Neural progenitor cell (in vitro differentiated cells): Measurements from ENCODE around the gene BBIP1. TPM values are rescaled to one million over a fixed set of nuclear protein-coding genes. Genes with fewer than 3 reads are reported as not detected.

ENCODE experiments used
- DNase-seq: peaks from one replicate; pipeline ENCODE4 v3.0.0-alpha.2; 2016; ENCODE audit warnings: low spot score
- H2AFZ ChIP-seq: fragments of 200-600 bp; sonication (generic); replicated peaks from 2 replicates; pipeline ENCODE4 v1.6.1; 2016; ENCODE audit warnings: antibody characterized with exemption
- H3F3A ChIP-seq: fragments of 200-600 bp; sonication (generic); 2 replicates; pipeline ENCODE4 v1.6.1; 2016; ENCODE audit warnings: antibody characterized with exemption, low read depth
- H3K27ac ChIP-seq: fragments of 200-600 bp; sonication (generic); 2 replicates; pipeline ENCODE4 v1.5.1; 2016; ENCODE audit warnings: mild to moderate bottlenecking
- H3K27me3 ChIP-seq: fragments of 200-600 bp; sonication (generic); 2 replicates; pipeline ENCODE4 v1.6.1; 2016; ENCODE audit warnings: mild to moderate bottlenecking, moderate library complexity
- H3K36me3 ChIP-seq: fragments of 200-600 bp; sonication (generic); 2 replicates; pipeline ENCODE4 v1.5.1; 2016
- H3K4me1 ChIP-seq: fragments of 200-600 bp; sonication (generic); 2 replicates; pipeline ENCODE4 v1.6.1; 2016; ENCODE audit warnings: mixed run types
- H3K4me2 ChIP-seq: fragments of 200-600 bp; sonication (generic); 2 replicates; pipeline ENCODE4 v1.6.1; 2016
- H3K4me3 ChIP-seq: fragments of 200-600 bp; sonication (generic); 2 replicates; pipeline ENCODE4 v1.5.1; 2016
- H3K79me2 ChIP-seq: fragments of 200-600 bp; sonication (generic); 2 replicates; pipeline ENCODE4 v1.6.1; 2016; ENCODE audit warnings: low read depth
- H3K9ac ChIP-seq: fragments of 200-600 bp; sonication (generic); 2 replicates; pipeline ENCODE4 v1.6.1; 2016
- H3K9me3 ChIP-seq: fragments of 200-600 bp; sonication (generic); 2 replicates; pipeline ENCODE4 v1.5.1; 2016; ENCODE audit warnings: low read depth
- H4K20me1 ChIP-seq: fragments of 200-600 bp; sonication (generic); 2 replicates; pipeline ENCODE4 v1.6.1; 2016; ENCODE audit warnings: low read depth
- H3K27ac Mint-ChIP-seq: 3 replicates; pipeline ENCODE4 v1.8.0; 2021; ENCODE audit warnings: mixed read lengths
- H3K27me3 Mint-ChIP-seq: 2 replicates; pipeline ENCODE4 v1.8.0; 2022; ENCODE audit warnings: low read depth, mild to moderate bottlenecking, inconsistent platforms, moderate library complexity, mixed read lengths; ENCODE audit not compliant: insufficient read depth
- H3K36me3 Mint-ChIP-seq: 3 replicates; pipeline ENCODE4 v1.8.0; 2021; ENCODE audit warnings: mixed read lengths
- H3K4me1 Mint-ChIP-seq: 3 replicates; pipeline ENCODE4 v1.8.0; 2021; ENCODE audit warnings: mixed read lengths
- H3K4me3 Mint-ChIP-seq: 3 replicates; pipeline ENCODE4 v1.8.0; 2021; ENCODE audit warnings: mild to moderate bottlenecking, moderate library complexity, mixed read lengths
- H3K9me3 Mint-ChIP-seq: 3 replicates; pipeline ENCODE4 v1.8.0; 2020; ENCODE audit warnings: mixed read lengths
- EZH2 ChIP-seq: fragments of 200-600 bp; sonication (generic); IDR thresholded peaks from 2 replicates; pipeline ENCODE4 v1.6.1; 2017; ENCODE audit warnings: antibody characterized with exemption, mild to moderate bottlenecking, moderate library complexity
- EZH2phosphoT487 ChIP-seq: fragments of 200-600 bp; sonication (generic); IDR thresholded peaks from 2 replicates; pipeline ENCODE4 v1.6.1; 2017; ENCODE audit warnings: antibody characterized with exemption
- total RNA-seq: library from RNA; depleted of rRNA; stranded (reverse); fragments of >200 nt; gene quantifications from 2 replicates; pipeline ENCODE4 v1.2.3, GENCODE V29; 2015; ENCODE audit warnings: low replicate concordance
- TF ChIP-seq, protein P1 (sequence below): fragments of 200-600 bp; sonication (generic); IDR thresholded peaks from 2 replicates; pipeline ENCODE4 v1.5.1; 2017; ENCODE audit warnings: antibody characterized with exemption, mild to moderate bottlenecking

BBIP1 gene
- total RNA-seq, 1 donor from 2014 or later, result 58.4 TPM

- Histone ChIP-seq H3K79me2 (peaks cover 100% of the 10 kb centered on the region), H3K27me3 (no peaks in the 10 kb centered on the region), H3K9ac (no peak overlapping the region), H3K27ac (no peak overlapping the region), H3K36me3 (no peaks in the 10 kb centered on the region), H3K4me2 (no peak overlapping the region), H4K20me1 (peaks cover 60% of the 10 kb centered on the region), H3K4me3 (no peak overlapping the region), H3F3A (peaks cover 8% of the 10 kb centered on the region), H2AFZ (no peak overlapping the region), H3K4me1 (peaks cover 4% of the 10 kb centered on the region), H3K9me3 (no peaks in the 10 kb centered on the region)
- Mint-ChIP-seq H3K4me3 (no peak overlapping the region), H3K4me1 (no peaks in the 10 kb centered on the region), H3K9me3 (no peaks in the 10 kb centered on the region), H3K36me3 (no peaks in the 10 kb centered on the region), H3K27me3 (no peaks in the 10 kb centered on the region), H3K27ac (no peak overlapping the region)
- DNase-seq, result no peak
- TF ChIP-seq, protein P1, sequence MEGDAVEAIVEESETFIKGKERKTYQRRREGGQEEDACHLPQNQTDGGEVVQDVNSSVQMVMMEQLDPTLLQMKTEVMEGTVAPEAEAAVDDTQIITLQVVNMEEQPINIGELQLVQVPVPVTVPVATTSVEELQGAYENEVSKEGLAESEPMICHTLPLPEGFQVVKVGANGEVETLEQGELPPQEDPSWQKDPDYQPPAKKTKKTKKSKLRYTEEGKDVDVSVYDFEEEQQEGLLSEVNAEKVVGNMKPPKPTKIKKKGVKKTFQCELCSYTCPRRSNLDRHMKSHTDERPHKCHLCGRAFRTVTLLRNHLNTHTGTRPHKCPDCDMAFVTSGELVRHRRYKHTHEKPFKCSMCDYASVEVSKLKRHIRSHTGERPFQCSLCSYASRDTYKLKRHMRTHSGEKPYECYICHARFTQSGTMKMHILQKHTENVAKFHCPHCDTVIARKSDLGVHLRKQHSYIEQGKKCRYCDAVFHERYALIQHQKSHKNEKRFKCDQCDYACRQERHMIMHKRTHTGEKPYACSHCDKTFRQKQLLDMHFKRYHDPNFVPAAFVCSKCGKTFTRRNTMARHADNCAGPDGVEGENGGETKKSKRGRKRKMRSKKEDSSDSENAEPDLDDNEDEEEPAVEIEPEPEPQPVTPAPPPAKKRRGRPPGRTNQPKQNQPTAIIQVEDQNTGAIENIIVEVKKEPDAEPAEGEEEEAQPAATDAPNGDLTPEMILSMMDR, result no peak
- TF ChIP-seq EZH2phosphoT487 (no peak), EZH2 (no peak)
Observed at GRCh38 chr10:110963162-110963561, 44.2 kb upstream of the BBIP1 start.

DNA sequence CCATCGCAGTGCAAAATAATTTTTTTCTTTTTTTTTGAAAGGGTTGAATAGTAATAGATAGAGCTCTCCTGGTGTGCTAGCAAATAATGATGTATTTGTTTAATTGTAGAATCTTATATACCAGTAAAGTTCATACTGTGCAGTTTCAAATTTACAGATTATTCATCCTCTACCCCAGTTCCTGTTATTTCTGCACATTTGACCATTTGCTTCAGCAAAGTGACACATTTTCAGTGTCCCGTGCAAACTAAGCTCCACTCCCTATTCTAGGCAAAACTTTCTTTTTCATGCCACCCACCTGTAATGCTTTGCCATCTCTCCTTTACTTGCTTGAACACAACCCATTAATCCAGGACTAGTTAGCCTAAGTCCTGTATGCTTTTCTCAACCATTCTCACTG, 43.5 kb upstream of the BBIP1 start:
- Histone ChIP-seq H3F3A (peaks cover 8% of the 10 kb centered on the region), H4K20me1 (peaks cover 60% of the 10 kb centered on the region), H3K27me3 (no peaks in the 10 kb centered on the region), H3K4me2 (no peak overlapping the region), H3K36me3 (no peaks in the 10 kb centered on the region), H3K4me1 (peaks cover 4% of the 10 kb centered on the region), H3K9me3 (no peaks in the 10 kb centered on the region), H2AFZ (no peak overlapping the region), H3K79me2 (peaks cover 100% of the 10 kb centered on the region), H3K4me3 (no peak overlapping the region), H3K9ac (no peak overlapping the region), H3K27ac (no peak overlapping the region)
- DNase-seq, result no peak
- no peaks in the 10 kb centered on the region for H3K27me3 Mint-ChIP-seq
- no peaks in the 10 kb centered on the region for H3K36me3 Mint-ChIP-seq
- H3K27ac Mint-ChIP-seq, result no peak overlapping the region
- TF ChIP-seq EZH2phosphoT487 (no peak), EZH2 (no peak)
- TF ChIP-seq, protein P1, result no peak
- H3K4me3 Mint-ChIP-seq, result no peak overlapping the region
- no peaks in the 10 kb centered on the region for H3K4me1 Mint-ChIP-seq
- no peaks in the 10 kb centered on the region for H3K9me3 Mint-ChIP-seq

DNA sequence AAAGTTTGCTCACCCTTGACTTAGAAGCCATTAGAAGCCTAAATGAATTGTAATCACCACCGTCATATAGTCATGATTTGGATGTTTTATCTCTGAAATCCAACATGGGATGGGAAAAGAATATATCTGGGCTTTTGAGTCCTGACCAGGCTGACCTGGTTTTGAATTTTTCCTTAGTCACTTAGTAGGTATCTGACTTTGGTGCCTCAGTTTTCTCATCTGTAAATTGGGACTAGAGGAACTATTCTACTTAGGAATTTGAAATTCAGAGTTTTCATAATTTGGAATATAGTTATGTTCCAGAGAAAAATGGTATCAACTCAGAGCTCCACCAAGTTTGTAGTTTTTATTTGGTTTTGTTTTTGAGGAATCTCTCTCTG, 41.3 kb upstream of the BBIP1 start:
- H3K4me3 ChIP-seq, result no peak overlapping the region
- H3K27me3 ChIP-seq, result no peaks in the 10 kb centered on the region
- H3K27ac ChIP-seq, result no peak overlapping the region
- no peaks in the 10 kb centered on the region for H3K9me3 Mint-ChIP-seq
- no peaks in the 10 kb centered on the region for H3K36me3 Mint-ChIP-seq
- no peak for DNase-seq
- no peak for TF ChIP-seq EZH2
- TF ChIP-seq, protein P1, result no peak
- no peak for TF ChIP-seq EZH2phosphoT487
- H3K9ac ChIP-seq, result no peak overlapping the region
- H4K20me1 ChIP-seq, result peaks cover 67% of the 10 kb centered on the region
- H3K79me2 ChIP-seq, result peaks cover 100% of the 10 kb centered on the region
- no peaks in the 10 kb centered on the region for H3K36me3 ChIP-seq
- no peaks in the 10 kb centered on the region for H3K9me3 ChIP-seq
- H3F3A ChIP-seq, result peaks cover 8% of the 10 kb centered on the region
- no peak overlapping the region for H2AFZ ChIP-seq
- H3K4me3 Mint-ChIP-seq, result no peak overlapping the region
- H3K4me1 Mint-ChIP-seq, result no peaks in the 10 kb centered on the region
- no peak overlapping the region for H3K27ac Mint-ChIP-seq
- peaks cover 4% of the 10 kb centered on the region for H3K4me1 ChIP-seq
- H3K27me3 Mint-ChIP-seq, result no peaks in the 10 kb centered on the region
- H3K4me2 ChIP-seq, result no peak overlapping the region
